CD4-positive, alpha-beta T cell treated with Interferon gamma for 1 hour (primary cell): ENCODE results near the gene CSNK1G3.
"Not testable (repeated sequence)": the region's sequence is repeated elsewhere in the genome, so short reads cannot be mapped to it uniquely, and the experiment has no call there.

Experiments
- DNase-seq: peaks from one replicate; pipeline ENCODE4 v3.0.0-alpha.2; 2020

Gene CSNK1G3

DNA sequence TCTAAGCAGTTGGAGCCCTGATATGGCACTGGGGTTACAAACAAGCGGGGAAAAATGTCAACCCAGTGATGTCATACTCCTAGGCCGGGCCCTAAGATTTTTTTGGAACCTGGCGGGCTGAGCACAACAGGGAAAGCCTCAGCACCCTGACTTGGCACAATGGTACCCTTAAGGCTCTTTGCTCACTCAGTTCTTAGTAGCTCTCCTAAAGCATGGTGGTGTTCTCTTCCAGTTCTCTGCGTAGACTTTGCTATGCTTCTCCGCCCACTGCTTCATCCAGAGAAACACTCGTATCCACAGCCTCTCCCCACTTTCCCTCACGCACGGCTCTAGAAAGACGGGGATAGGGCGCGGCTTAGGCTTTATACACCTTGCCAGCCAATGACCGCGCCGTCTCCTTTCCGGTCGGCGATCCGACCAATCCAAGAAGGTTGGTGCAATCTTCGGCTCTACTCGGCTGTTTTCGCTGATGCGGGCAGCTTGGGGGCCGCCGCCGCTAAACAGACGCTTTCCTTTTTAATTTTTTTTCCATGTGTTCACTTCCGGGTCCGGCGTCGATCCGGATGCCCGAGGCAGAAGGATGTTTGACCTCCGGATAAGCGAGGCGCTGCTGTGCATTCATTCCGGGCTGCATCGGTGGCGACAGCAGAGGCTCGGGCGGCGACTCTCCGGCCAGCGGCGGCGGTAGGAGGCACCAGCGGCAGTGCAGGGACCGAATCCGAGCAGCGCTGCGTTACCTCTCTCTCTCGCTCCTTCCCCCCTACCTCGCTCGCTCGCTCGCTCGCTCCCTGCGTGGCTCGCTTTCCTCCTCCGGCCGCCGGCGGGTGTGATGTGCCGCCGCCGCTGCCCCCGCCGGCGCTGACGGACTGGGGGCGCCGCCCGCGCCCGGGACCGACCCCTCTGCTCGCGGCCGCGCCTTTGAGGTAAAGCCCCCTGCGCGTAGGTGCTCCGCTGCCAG, at the start of gene CSNK1G3:
Gene CSNK1G3 (plus strand): TSS at position 530 of the 958 bp plus-strand sequence. CDS start 33,487 bp downstream, outside the sequence.
- DNase-seq = peak; percentile 94

DNA sequence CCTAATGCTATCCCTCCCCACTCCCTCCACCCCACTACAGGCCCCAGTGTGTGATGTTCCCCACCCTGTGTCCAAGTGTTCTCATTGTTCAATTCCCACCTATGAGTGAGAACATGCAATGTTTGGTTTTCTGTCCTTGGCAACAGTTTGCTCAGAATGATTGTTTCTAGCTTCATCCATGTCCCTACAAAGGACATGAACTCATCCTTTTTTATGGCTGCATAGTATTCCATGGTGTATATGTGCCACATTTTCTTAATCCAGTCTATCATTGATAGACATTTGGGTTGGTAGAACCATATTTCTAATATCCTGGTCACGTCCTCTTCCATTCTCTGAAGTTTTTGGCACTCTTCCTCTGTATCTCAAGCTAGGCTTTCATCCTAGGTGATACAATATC, 45.1 kb upstream of the CSNK1G3 start:
- not testable (repeated sequence) for DNase-seq

DNA sequence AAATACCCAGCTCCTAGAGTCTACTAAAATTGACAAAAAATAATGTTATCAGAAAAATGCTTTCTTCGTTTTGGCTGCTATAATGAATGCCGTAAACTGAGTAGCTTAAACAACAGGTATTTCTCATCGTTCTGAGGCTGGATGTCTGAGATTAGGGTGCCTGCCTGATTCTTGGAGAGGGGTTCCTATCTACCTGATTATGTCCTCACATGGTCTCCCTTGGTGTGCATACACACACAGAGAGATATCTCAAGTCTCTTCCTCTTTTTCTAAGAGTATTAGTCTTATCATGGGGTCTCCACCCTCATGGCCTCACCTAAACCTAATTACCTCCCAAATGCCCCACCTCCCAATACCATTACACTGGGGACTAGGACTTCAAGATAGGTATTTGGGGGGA, 40.6 kb upstream of the CSNK1G3 start:
- no peak for DNase-seq

DNA sequence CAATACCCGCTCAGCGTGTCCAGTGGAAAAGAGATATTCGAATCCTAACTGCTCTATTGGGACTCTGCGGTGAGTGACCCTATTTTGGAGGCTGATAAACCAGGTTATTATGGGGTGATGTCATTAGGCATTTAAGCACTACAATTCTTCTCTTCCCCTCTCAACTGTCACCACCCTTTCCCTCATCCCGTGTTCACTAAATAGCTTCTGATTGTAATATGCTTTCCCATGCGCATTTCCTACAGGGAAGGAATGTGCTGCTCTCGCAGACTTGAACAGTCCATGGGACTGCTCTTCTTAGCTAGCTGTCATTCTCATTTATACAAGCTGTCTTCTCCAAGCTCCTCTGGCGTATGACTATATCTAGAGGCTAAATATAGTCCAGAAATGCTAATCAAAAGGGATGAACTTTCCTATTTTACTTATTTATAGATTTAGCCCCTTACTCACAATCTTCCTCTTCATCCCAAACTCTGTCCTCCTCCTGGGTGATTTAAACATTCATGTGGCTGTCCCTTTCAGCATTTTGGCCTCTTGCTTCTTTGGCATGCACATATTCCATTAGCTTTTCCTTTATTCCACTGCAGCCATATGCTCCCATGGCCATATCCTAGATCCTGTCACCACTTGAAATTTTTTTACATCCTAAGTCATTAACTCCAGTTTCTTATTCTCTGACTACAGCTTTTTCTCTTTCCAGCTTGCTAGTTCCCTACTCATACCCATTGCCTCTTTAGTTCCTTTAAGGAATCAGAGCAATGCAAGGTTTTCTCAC, 39.6 kb upstream of the CSNK1G3 start:
- DNase-seq = no peak

DNA sequence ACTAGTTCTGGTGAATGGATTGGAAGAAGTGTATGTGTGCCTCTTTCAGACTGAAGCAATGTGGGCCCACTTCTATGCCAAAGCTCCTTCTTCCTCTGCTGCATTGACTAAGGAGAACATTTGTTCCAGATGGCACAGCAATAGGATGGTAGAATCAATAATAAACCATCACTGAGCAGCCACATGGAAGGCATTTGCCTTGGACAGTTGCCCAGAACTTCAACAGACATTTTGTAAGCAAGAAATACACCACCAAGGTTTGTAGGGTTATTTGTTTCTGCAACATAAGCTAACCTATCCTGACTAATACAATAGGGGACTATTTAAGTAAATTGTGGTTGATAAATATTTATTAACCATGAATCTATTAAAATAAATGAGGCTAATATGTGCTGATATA, 37.7 kb upstream of the CSNK1G3 start:
- DNase-seq = no peak

DNA sequence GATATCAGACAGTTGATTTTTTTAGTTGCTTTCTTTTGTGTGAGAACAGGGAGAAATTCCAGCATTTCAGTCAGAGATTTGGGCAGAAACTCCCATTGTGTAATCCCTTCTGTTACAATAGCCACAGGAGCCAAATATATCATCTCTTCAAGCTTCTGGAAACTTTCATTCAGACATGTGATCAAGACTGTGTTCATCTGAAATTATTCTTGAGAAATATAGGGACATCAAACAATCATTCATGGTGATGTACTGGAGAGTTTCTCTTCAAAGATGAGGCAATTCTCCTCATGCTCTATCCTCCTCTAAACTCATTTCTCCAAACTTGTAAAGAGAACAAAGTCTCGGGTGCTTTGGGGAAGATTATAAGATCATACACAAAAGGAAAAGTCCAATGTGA, 35.2 kb upstream of the CSNK1G3 start:
- DNase-seq = no peak

DNA sequence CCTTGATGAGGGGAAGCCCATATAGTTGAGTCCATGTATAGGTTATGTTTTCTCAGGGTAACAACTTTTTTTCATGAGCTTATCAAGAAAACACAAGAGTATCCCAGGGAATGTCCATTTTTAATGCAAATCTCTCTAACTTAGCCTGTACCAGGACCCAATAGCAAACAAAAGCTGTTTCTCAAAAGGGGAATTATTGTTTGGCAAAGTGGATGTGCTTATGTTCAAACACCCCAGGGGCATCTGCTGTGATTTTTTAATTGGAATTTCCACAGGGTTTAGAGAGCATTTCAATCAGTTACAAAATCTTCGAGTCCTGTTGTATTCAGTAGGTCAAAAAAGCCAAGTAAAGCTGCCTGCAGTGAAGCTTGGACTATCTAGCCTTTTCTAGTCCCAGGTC, 33.4 kb upstream of the CSNK1G3 start:
- DNase-seq = no peak

DNA sequence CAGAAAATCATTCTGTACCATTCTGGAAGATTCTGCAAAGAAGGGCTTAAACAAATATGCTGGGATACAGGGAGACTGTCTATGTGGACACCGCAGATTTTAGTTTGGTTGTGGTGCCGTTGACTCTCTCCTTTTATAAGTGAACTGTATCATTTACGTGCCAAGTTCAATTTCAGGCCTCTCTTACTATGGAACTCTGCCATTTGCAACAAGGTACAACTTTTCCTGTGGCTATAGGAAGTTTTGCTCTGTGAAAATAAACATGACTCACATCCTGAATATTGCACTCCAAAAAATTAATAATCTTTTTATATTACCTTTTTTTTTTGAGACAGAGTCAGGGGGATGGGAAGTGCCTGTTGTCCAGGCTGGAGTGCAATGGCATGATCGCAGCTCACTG, 29.7 kb upstream of the CSNK1G3 start:
- DNase-seq = no peak

DNA sequence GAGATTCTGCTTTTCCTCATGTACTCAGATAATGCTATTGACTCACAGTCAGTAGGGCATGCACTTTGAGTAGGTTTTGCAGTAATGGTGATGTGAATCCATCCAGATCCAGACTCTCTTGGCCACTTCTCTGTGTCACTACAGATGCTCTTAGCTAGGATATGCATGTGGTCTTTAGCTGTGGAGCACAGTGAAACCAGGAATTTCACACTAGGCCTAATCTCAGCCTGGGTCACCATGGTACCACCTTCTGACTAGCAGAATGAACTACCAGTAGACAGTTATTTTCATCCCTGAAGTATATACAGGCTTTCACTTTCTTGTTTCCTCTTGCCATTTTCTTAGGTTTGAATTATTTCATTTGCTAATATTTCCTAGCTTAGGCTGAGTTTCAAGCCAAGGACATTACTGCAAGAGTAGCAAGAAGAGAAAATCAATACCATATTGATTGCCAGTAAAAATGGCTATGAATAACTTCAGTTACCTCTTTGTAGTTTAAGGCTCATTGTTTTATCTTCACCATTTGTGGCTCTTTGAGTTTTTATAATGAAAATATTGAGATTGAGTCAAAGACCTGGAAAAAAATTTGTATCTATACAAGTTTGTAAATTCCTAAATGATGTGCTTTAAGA, 28.4 kb upstream of the CSNK1G3 start:
- DNase-seq = no peak

DNA sequence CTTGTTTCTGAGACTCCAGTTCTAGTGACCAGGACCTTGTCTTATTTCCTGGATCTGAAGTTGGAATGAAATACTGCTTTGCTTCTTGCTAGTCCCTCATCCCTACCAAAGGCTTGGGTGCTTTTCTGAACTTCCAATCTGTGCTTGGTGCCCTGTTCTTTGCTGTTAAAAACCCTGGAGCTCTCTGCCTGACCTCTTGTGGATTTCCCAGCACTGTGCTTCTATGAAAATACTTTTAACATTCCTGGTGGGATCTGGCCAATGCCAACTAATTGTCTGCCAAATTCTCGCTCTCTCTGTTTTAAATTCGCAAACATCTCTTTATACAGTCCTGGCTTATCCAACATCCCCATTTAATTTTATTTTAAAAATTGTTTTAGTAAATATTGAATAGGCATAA, 26.7 kb upstream of the CSNK1G3 start:
- DNase-seq = no peak

DNA sequence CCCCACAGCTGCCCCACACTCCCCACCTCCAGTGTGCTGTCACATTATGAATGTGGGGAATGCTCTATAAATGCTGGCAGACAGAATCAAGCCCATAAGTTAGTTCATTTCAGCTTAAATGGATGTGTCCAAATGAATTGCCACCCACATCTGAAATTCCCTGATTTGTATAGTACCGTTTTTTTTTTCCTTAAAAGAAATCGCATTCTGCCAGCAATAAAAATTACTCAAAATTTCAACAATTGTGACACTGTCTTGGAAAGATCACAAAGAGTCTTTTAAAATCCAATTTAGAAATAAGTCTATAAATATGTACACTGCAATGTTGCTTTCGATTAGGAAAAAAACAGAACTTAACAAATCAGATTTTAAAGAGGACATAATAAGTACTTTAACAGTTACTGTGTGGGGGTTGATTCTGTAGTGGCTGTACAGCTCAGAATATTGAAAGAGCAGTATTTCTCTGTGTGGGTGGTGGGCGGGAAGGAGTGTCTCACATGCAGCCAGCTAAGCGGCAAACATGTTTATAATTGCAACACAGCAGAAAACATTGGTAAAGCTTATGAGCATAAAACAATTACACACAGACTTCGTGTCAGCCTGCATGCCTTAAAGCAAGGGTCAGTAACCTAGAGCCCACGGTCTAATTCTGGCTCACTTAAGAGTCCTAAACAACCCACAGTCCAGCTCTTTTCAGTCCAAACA, 24.9 kb upstream of the CSNK1G3 start:
- DNase-seq = no peak

DNA sequence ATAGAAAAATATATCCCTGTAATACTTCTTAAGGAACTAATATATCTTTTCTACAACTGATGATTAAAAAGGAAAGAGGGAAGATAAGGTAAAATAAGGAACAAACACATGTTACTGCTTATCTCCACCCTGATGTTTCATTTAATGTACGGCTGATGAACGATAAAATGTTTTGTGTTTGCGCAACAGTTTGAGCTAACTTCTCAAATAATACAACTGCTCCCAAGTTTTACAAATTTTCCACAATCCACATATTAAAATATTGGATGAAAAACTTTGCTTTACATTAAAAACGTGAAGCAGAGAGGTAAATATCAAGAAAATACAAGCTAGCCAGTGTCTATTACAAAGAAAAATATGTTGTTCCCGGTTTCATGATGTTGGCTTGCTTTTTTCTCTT, 21.0 kb upstream of the CSNK1G3 start:
- DNase-seq = no peak

DNA sequence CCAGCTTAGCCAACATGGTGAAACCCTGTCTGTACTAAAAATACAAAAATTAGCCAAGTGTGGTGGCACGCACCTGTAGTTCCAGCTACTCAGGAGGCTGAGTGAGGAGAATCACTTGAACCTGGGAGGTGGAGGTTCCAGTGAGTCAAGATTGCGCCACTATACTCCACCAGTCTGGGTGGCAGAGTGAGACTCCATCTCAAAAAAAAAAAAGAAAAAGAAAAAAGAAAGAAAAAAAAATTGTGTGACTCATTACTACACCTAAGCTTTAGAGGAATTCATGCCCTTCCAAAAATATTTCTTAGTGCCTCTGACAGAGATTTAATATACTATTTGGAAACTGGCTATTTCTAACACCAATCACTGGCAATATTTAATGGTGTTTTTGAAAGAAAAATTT, 16.8 kb upstream of the CSNK1G3 start:
- not testable (repeated sequence) for DNase-seq

DNA sequence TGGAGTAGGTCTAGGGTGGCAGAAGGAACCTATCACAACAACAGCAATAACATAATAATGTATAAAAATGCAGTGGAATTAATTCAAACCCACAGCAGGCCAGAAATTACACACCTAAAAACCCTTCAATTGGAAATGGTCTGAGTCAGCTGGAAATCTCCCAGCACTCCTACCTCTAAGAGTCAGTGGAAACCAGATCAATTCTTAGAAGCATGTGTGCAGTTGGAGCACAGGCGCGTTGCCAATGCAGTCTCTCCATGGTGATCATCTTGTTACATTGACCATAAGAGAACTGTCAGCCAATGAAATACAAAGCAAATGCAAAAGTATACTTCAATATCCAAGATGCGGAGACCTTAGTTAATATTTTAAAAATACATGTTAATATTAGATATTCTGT, 15.1 kb upstream of the CSNK1G3 start:
- no peak for DNase-seq

DNA sequence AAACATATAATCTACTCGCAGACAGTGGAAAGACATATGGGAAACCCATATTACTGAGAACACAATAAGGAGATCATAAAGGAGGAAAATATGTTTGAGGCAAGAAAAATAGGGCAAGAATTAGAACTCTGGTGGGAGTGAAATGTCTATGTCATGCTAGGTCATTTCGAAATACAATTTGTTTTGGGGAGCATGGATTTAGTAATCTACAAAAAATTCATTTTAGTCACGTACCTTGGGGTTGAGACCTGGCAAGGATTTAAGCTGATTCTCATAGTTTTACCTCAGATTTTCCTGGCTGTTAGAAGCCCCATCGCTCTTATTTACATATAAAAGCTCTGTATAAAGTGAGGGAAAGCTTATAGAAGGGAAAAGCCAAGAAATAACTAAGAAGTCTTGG, 11.5 kb upstream of the CSNK1G3 start:
- no peak for DNase-seq

DNA sequence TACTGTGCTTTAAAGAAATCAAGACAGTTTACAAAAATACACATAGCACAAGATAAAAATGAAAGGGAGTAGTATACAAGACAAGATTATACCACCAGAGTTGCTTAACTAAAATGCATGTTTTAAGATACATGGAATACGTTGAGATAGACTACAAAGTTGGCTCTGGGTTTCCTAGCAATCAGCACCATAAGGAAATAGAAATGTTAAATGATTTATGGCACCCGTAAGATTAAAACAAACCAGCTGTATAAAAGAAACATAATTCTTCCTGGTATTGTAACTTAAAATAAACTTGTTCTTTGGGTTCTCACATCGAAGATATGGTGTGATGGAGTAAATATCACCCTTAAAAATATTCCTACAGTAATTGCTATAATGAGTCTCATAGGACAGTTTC, 9.9 kb upstream of the CSNK1G3 start:
- DNase-seq = no peak

DNA sequence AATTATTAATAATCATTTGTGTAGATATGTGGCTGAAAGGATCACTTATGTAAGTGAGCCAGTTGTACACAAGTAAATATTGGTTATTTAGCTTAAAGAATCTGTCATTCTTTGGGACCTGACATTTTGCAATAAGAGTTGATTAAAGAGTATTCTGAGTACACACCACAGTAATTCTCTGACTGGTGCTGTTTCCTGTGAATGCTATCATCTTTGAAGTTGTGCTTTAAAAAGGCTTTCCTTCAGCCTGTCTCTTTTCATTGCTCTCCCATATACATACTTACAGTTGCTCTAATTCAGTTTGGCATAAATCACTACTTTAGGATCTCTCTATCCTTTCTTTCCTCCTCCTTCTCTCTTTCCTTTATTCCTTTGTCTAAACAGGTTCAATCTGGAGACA, 8.7 kb upstream of the CSNK1G3 start:
- DNase-seq = no peak

DNA sequence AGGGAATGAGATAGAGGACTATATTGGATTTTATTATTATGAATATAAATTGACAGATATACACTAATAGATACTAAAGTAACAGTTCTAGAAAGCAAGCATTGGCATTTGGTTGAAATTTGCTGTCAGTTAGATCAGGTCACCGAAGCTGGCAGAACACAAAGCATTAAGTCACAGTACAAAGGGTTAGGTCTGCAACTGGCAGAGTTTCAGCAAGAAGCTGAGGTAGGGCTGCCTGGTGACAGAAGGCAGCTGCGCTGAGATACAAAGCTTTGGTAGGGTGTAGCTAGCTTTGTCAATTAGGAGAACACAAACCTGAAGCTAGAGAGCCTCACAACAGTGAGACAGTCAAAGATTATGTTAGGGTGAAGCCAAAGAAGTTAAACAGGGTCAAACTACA, 6.3 kb upstream of the CSNK1G3 start:
- no peak for DNase-seq

DNA sequence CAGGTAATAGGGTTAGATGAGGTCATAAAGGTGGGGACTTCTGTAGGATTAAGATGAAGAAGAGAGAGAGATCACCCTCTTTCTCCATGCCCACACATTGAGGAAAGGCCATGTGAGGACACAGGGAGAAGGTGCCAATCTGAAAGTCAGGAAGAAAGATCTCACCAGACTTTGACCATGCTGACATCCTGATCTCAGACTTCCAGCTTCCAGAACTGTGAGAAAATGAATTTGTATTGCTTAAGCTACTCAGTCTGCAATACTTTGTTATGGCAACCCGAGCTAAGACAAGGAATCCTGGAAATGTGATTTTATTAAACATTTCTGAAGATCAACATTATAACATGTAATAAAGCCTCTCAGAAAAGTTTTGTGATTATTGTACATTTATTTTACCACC, 3.5 kb upstream of the CSNK1G3 start:
- no peak for DNase-seq

DNA sequence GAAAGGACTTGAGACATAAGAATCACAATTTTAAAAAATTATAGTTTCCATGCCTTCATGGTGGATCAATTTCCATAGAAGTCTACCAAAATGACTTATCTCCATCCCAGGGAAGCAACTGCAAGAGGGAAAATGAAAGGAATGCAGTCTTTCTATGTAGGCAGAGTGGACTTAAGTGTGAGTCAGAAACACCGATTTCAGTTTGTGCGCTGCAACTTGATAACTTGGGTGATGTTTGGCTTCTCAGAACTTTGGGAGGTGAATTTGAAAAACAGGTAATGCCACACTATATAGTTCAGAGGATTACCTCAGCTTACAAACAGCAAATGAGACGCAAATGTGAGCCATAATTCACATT, 708 bp upstream of the CSNK1G3 start:
- no peak for DNase-seq

DNA sequence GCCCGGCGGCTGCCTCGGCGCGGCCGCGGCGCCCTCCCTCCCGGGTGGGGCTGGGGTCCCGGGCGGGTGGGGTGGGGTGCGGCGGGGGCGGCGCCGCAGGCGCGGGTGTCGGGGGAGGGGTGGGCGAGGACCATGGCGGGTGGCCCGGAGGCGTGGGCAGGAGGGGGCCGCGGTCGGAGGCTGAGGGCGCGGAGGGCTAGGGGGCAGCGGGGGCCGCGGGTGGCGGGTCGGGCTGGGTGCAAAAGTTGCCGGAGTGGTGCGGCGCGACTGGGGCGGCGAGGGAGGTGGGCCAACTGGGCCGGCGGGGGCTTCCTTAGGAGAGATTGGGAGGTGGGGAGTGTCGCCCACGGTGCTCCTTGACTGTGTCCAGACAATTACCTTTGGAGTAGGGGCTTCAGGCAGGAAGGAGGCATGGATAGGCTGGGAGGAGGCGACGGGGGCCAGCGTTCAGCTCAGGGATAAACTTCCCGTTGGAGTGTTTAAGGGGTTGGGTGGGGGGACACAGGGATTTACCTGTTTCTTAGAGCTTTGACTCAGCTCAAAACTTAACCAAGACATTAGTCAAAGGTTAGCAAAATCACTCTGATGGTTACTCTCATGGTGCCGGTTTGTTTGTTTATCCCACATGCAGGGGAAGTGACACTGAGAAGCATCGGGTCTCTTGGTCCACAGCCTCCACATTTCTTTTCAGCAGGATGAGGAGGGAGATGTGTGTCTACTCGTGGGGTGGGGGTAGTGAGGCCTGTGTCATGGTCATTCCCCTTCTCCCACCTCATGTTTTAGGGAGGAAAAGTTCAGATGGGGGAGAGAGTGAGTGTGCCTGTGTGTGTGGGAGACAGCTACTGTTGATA, 859 bp downstream of the CSNK1G3 start:
- peak; percentile 12 for DNase-seq
